Measurements from ENCODE around the gene TAPBP. TPM values are rescaled to one million over a fixed set of nuclear protein-coding genes. Genes with fewer than 3 reads are reported as not detected.

Gene TAPBP
- total and polyA plus RNA-seq, 9 of the 15 experiments (the other 6 are each of a cell fraction or from before 2014, with no cell fraction given): 5.6 to 74.0 (median 22.3) TPM

GRCh38 chr6:33344701-33345697, 31.1 kb upstream of the TAPBP start (continued):
- TF ChIP-seq RBM15 (IDR thresholded peaks at IDR 0.05; ENCODE audit: insufficient read depth, low read length): no peak
- TF ChIP-seq, protein P1, sequence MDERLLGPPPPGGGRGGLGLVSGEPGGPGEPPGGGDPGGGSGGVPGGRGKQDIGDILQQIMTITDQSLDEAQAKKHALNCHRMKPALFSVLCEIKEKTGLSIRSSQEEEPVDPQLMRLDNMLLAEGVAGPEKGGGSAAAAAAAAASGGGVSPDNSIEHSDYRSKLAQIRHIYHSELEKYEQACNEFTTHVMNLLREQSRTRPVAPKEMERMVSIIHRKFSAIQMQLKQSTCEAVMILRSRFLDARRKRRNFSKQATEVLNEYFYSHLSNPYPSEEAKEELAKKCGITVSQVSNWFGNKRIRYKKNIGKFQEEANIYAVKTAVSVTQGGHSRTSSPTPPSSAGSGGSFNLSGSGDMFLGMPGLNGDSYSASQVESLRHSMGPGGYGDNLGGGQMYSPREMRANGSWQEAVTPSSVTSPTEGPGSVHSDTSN (CRISPR knock-in tag; IDR thresholded peaks at IDR 0.05; ENCODE audit: low read depth): no peak
- TF ChIP-seq, protein P1 (tag; conservative IDR thresholded peaks at IDR 0.05; ENCODE audit: low read depth): no peak; the same call in 1 of the 2 replicates
- TF ChIP-seq ZNF668 (CRISPR knock-in tag; IDR thresholded peaks at IDR 0.05): no peak
- no peak for TF ChIP-seq MAFF (IDR thresholded peaks at IDR 0.05; ENCODE audit: low read length)
- no peak for TF ChIP-seq NFE2 (IDR thresholded peaks at IDR 0.05; ENCODE audit: low read depth)
- TF ChIP-seq ZNF324 (CRISPR knock-in tag; IDR thresholded peaks at IDR 0.05): no peak
- TF ChIP-seq MECOM (CRISPR knock-in tag; IDR thresholded peaks at IDR 0.05): no peak
- TF ChIP-seq ZNF507 (tag; conservative IDR thresholded peaks at IDR 0.05): no peak
- TF ChIP-seq MCM5 (IDR thresholded peaks at IDR 0.05; ENCODE audit: low read depth): no peak
- TF ChIP-seq KHSRP (IDR thresholded peaks at IDR 0.05): no peak
- no peak for TF ChIP-seq ZKSCAN3 (CRISPR knock-in tag; IDR thresholded peaks at IDR 0.05)
- TF ChIP-seq HOXB6 (CRISPR knock-in tag; IDR thresholded peaks at IDR 0.05; ENCODE audit: borderline replicate concordance): no peak
- no peak for TF ChIP-seq POU5F1 (IDR thresholded peaks at IDR 0.05; ENCODE audit: borderline replicate concordance, low read depth, low read length, partially characterized antibody)
- TF ChIP-seq MITF (IDR thresholded peaks at IDR 0.05): 0 out of 2 replicates have a peak, but pooled peaks have one; percentile 21
- TF ChIP-seq ZNF263 (CRISPR knock-in tag; IDR thresholded peaks at IDR 0.05; ENCODE audit: borderline replicate concordance): no peak
- TF ChIP-seq COPS2 (conservative IDR thresholded peaks at IDR 0.05): no peak
- no peak for TF ChIP-seq CGGBP1 (CRISPR knock-in tag; IDR thresholded peaks at IDR 0.05)
- 0 out of 2 replicates have a peak, but pooled peaks have one; percentile 43 for TF ChIP-seq TEAD2 (tag; IDR thresholded peaks at IDR 0.05)
- no peak for TF ChIP-seq MAFG (tag; conservative IDR thresholded peaks at IDR 0.05)
- TF ChIP-seq CBX1 (IDR thresholded peaks at IDR 0.05; ENCODE audit: low read depth): no peak
- no peak for TF ChIP-seq ZNF253 (CRISPR knock-in tag; conservative IDR thresholded peaks at IDR 0.05)
- TF ChIP-seq ZNF830 (CRISPR knock-in tag; IDR thresholded peaks at IDR 0.05): no peak
- no peak for TF ChIP-seq CHD4 (IDR thresholded peaks at IDR 0.05; ENCODE audit: insufficient read depth, insufficient replicate concordance, low read depth, low read length, poor library complexity, severe bottlenecking)
- TF ChIP-seq ZNF75A (CRISPR knock-in tag; IDR thresholded peaks at IDR 0.05): no peak
- no peak for TF ChIP-seq NFE2L1 (tag; IDR thresholded peaks at IDR 0.05; ENCODE audit: borderline replicate concordance, low read depth)

Measured in K562 (cell line).